Breast epithelium (tissue), 4 donors: Measurements from ENCODE around the gene PM20D1. TPM values are rescaled to one million over a fixed set of nuclear protein-coding genes. Genes with fewer than 3 reads are reported as not detected.
"Not testable (repeated sequence)": the region's sequence is repeated elsewhere in the genome, so short reads cannot be mapped to it uniquely, and the experiment has no call there.

Source experiments
- DNase-seq, 2 donors: peaks; one replicate each; pipeline ENCODE4 v3.0.0-alpha.2; 2019; ENCODE audit warnings: low spot score in 2 of 2
- H3K27ac ChIP-seq, 2 donors: fragments of 200-600 bp; sonication (generic) in 1 of 2; one replicate each; pipeline ENCODE4 v1.5.1; 2016 to 2019; ENCODE audit warnings: mild to moderate bottlenecking in 1 of 2
- H3K27me3 ChIP-seq, 2 donors: fragments of 200-600 bp; sonication (generic) in 1 of 2; one replicate each; pipeline versions ENCODE4 v1.5.1 to v1.6.0; 2017 to 2019; ENCODE audit warnings: control low read depth in 1 of 2, mild to moderate bottlenecking in 1 of 2
- H3K36me3 ChIP-seq: fragments of 200-600 bp; one replicate; pipeline ENCODE4 v1.5.1; 2019
- H3K4me1 ChIP-seq, 2 donors: fragments of 200-600 bp; sonication (generic); one replicate each; pipeline ENCODE4 v1.5.1; 2016 to 2019; ENCODE audit warnings: control low read depth in 1 of 2
- H3K4me3 ChIP-seq, 3 donors: fragments of 200-600 bp; sonication (generic); 1 replicate in 2 of 3; 2 replicates in 1 of 3; pipeline ENCODE4 v1.5.1; 2016 to 2019; ENCODE audit warnings: mild to moderate bottlenecking in 3 of 3, moderate library complexity in 2 of 3
- H3K9me3 ChIP-seq, 2 donors: fragments of 200-600 bp; sonication (generic) in 1 of 2; one replicate each; pipeline ENCODE4 v1.5.1; 2016 to 2019; ENCODE audit warnings: control low read depth in 1 of 2
- CTCF ChIP-seq, 3 donors: fragments of 450-650 bp; IDR thresholded peaks; one replicate each; pipeline ENCODE4 v1.5.1; 2016 to 2017; ENCODE audit warnings: antibody characterized with exemption in 3 of 3, mild to moderate bottlenecking in 3 of 3, moderate library complexity in 3 of 3
- POLR2A ChIP-seq: fragments of 450-650 bp; IDR thresholded peaks from one replicate; pipeline ENCODE4 v1.6.1; 2016; ENCODE audit warnings: antibody characterized with exemption, mild to moderate bottlenecking, moderate library complexity
- POLR2AphosphoS5 ChIP-seq, 3 donors: sonication (generic); formaldehyde crosslinking; IDR thresholded peaks; one replicate each; pipeline ENCODE4 v1.6.1; 2017; ENCODE audit warnings: antibody characterized with exemption in 3 of 3
- intact Hi-C: fragments of 100-400 bp; cut with DNase I; formaldehyde crosslinking; loops from one replicate; pipeline ENCODE4 v1.15.1; 2023; ENCODE audit warnings: low total_unique reads
- total RNA-seq, 3 donors: library from RNA; depleted of rRNA; stranded (reverse); fragments of >200 nt; gene quantifications; one replicate each; pipeline ENCODE4 v1.1.0, GENCODE V29; 2016

PM20D1 gene
- total RNA-seq, 3 donors from 2014 or later, result 0.15 to 0.33 (median 0.16) TPM

GRCh38 chr1:205861540-205861939, 11.6 kb upstream of the PM20D1 start:
- Histone ChIP-seq H3K4me3 (no peak overlapping the region), H3K27ac (no peak overlapping the region), H3K9me3 (peaks cover 0 to 4% of the 10 kb centered on the region in 2 donors), H3K36me3 (no peaks in the 10 kb centered on the region), H3K4me1 (no peaks in the 10 kb centered on the region), H3K27me3 (no peaks in the 10 kb centered on the region)
- no peak for TF ChIP-seq POLR2A
- no peak for TF ChIP-seq POLR2AphosphoS5 (IDR thresholded peaks at IDR 0.05)
- no peak for TF ChIP-seq CTCF (IDR thresholded peaks at IDR 0.05)
- intact Hi-C loops, result no loop called here
- no peak for DNase-seq

DNA sequence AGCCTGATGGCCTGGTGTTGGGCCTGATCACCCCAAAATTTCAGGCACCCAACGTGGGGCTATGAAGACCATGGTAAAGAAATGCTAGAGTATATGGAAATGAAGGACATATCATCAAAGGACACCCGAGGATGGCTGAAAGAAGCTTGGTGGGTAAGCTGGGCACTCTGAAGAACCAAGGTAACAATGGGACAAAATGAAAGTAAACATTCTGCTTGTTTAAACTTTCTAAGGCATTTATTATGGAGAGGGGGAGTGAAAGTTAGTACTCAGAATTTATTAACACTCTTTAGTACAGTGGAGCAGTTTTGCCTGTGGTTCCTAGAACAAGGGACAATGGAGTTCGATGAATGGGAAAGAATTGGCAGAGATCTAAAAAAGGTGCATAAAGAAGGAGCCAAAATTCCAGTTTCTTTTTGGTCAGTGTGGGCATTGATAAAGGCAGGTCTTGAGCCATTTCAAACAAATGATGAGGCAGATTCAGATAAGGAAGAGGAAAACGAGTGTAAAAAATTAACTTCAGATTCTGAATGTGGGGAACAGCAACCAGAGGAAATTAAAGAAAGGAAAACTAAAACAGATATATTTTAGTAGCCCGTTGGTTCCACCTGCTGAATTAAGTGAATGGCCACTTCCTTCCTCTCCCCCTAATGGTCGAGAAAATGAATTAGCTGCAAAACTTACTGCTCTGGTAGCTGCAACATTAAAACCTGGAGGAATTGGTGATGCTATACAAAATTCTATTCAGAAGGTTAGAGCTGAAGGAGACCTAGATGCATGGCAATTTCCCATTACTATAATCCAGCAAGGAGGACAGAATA, 8.4 kb upstream of the PM20D1 start:
- Histone ChIP-seq H3K27ac (no peak overlapping the region), H3K4me3 (no peak overlapping the region), H3K27me3 (no peaks in the 10 kb centered on the region), H3K36me3 (no peaks in the 10 kb centered on the region), H3K4me1 (no peaks in the 10 kb centered on the region), H3K9me3 (peaks cover 0 to 10% of the 10 kb centered on the region in 2 donors)
- DNase-seq, result no peak
- TF ChIP-seq POLR2A (no peak), CTCF (IDR thresholded peaks at IDR 0.05) (no peak), POLR2AphosphoS5 (IDR thresholded peaks at IDR 0.05) (no peak)
- intact Hi-C loops, result no loop called here

GRCh38 chr1:205857501-205857900, 7.6 kb upstream of the PM20D1 start:
- H3K36me3 ChIP-seq, H3K27ac ChIP-seq, intact Hi-C loops, H3K4me3 ChIP-seq, DNase-seq, H3K4me1 ChIP-seq, H3K27me3 ChIP-seq: not testable (repeated sequence)
- H3K9me3 ChIP-seq, result peaks cover 0 to 10% of the 10 kb centered on the region in 2 donors

- Histone ChIP-seq H3K9me3 (peaks cover 0 to 10% of the 10 kb centered on the region in 2 donors), H3K36me3 (no peaks in the 10 kb centered on the region), H3K27ac (no peak overlapping the region), H3K4me1 (no peaks in the 10 kb centered on the region), H3K4me3 (no peak overlapping the region), H3K27me3 (no peaks in the 10 kb centered on the region)
- TF ChIP-seq POLR2A (no peak), CTCF (IDR thresholded peaks at IDR 0.05) (no peak), POLR2AphosphoS5 (IDR thresholded peaks at IDR 0.05) (no peak)
- DNase-seq, result no peak
- intact Hi-C loops, result no loop called here
Observed at GRCh38 chr1:205856433-205856832, 6.5 kb upstream of the PM20D1 start.

- H3K9me3 ChIP-seq, result peaks cover 0 to 10% of the 10 kb centered on the region in 2 donors
- no peak for TF ChIP-seq POLR2AphosphoS5 (IDR thresholded peaks at IDR 0.05)
- no peak for TF ChIP-seq CTCF (IDR thresholded peaks at IDR 0.05)
- TF ChIP-seq POLR2A, result no peak
- no peaks in the 10 kb centered on the region for H3K27me3 ChIP-seq
- no peaks in the 10 kb centered on the region for H3K4me1 ChIP-seq
- intact Hi-C loops, result no loop called here
- H3K36me3 ChIP-seq, result no peaks in the 10 kb centered on the region
- no peak overlapping the region for H3K27ac ChIP-seq
- H3K4me3 ChIP-seq, result no peak overlapping the region
- DNase-seq, result no peak
Observed at GRCh38 chr1:205852969-205853368, 3.0 kb upstream of the PM20D1 start.
